Glomerular endothelial cell (primary cell): ENCODE data around the gene RABGEF1. TPM values are rescaled to one million over a fixed set of nuclear protein-coding genes. Genes with fewer than 3 reads are reported as not detected.
A peak's percentile ranks its signal among the peaks of the same experiment; 100 is the strongest.
"Not testable (repeated sequence)": the region's sequence is repeated elsewhere in the genome, so short reads cannot be mapped to it uniquely, and the experiment has no call there.

ENCODE experiments used
- DNase-seq: peaks from one replicate; pipeline ENCODE4 v3.0.0-alpha.2; 2011; ENCODE audit warnings: low read depth, low spot score; ENCODE audit errors: extremely low read depth
- total RNA-seq: library from RNA; depleted of rRNA; stranded (reverse); fragments of >200 nt; gene quantifications from 2 replicates; pipeline ENCODE4 v1.2.3, GENCODE V29; 2015

RABGEF1 gene
- total RNA-seq, 1 donor from 2014 or later = 12.3 TPM

DNA sequence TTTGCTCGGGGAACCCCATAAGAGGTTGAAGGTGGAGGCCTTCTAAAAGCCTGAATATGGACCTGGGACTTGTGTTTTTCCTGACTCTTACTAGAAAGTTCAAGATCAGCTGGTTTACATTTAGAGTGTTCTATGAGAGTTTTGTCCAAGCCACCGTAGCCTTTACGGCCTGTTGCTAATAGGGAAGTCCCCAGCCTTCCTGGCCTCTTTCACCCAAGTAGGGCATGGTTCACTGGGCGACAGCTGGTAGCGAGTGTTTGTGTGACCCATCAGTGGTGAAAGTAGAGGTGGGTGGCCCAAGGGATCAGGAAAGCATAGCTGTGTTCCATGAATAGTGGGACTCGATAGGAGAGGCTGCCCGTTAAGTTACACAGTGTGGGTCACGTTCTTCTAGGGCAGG lies 60.1 kb downstream of the RABGEF1 start:
- no peak for DNase-seq

DNA sequence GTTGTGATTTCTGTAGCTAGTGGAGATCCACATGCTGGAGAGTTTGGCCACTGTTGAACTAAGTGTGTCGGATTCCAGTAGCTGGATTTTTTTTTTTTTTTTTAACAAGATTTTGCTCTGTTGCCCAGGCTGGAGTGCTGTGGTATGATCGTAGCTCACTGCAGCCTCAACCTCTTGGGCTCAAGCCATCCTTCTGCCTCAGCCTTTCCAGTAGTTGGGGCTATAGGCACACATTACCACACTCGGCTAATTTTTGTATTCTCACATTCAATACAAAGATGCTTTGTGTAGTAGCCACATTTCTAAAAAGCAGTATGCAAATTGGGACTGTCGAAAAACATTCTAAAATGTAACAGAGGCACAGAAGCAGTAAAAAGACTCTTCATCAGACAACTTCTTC lies 63.5 kb downstream of the RABGEF1 start:
- no peak for DNase-seq

DNA sequence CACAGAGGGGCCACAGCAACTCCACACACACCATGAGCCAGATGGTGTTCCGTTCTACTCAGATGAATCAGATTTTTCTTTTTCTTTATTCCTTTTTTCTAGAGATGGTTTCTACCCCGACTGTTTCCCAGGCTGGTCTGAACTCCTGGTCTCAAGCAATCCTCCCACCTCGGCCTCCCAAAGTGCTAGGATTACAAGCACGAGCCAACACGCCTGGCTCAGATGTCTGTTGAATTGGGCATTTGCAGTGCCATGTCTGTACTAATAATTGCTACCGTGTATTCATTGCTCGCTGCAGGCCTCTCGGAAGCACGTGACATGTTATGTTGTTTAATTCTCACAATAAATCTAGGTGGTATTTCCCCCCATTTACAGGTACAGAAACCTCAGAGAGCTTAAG lies 67.2 kb downstream of the RABGEF1 start:
- no peak for DNase-seq

DNA sequence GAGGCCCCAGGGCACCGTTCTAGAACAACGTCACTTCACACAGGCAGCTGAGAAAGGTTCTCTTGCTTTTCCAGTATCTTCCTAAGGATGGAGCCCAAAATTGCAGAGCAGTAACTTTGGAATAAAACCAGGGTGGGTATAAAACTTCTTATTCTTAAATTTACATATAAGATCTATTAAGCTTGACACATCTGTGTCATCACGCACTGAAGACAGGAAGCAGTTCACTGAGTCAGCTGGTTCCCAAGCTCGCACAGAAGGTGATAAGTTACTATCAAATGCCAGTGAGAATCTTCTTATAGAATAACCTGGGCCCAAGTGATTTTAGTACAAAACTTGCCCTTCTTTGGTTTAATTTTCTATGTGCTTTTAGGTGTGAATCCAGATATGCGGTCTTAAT lies 70.2 kb downstream of the RABGEF1 start:
- no peak for DNase-seq

DNA sequence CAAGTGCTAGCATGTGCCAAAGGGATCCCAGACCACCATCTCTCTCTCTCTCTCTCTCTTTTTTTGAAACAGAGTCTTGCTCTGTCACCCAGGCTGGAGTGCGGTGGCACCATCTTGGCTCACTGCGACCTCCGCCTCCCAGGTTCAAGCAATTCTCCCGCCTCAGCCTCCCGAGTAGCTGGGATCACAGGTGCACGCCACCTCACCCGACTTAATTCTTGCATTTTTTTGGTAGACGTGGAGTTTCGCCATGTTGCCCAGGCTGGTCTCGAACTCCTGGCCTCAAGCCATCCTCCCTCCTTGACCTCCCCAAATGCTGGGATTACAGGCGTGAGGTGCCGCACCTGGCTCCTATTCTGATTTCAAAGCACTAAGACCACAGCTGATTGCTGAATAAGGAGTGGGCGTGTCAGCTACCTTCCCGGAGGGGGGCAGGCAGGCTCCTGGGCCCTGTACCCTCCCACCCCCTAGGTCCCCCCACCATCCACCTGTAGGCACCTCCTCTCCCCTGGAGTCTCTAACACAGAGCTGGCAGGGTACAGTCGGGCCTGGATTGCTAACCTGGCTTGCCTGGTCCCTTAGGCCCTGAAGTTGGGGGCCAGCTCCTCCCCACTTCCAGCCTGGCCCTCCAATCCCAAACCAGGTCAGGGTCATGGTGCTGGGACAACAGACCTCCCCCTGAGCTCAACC lies 74.8 kb downstream of the RABGEF1 start:
- not testable (repeated sequence) for DNase-seq

DNA sequence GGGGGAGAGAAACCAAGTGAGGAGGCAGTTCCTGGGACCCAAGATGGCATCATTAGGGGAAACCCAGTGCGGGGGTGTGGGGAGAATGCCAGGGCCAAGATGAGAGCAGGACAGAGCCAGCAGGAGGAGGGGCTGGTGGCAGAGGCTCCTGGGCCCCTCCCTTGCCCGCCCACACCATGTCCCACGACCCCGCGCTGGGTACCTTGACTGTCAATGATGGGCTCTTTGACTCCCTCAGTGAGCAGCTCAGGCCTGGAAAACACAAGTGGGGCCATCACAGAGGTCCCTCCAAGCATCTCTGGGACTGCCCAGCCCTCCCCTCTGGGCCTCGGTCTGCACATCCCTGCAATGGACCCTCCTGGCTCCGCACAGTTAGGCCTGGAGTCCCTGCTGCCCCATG lies 75.4 kb downstream of the RABGEF1 start:
- no peak for DNase-seq

DNA sequence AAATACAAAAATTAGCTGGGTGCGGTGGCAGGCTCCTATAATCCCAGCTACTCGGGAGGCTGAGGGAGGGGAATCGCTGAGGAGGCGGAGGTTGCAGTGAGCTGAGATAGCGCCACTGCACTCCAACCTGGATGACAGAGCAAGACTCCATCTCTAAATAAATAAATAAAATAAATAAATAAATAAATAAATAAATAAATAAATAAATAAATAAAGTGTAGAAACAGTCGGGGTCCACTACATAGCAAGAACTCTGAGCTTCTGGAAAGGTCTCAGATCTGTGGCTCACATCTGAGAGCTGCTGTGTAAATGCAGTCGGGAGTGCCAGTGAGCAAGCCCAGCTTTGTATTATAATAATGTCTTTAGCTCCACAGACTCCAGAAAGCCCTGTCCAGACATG lies 76.1 kb downstream of the RABGEF1 start:
- DNase-seq = not testable (repeated sequence)

DNA sequence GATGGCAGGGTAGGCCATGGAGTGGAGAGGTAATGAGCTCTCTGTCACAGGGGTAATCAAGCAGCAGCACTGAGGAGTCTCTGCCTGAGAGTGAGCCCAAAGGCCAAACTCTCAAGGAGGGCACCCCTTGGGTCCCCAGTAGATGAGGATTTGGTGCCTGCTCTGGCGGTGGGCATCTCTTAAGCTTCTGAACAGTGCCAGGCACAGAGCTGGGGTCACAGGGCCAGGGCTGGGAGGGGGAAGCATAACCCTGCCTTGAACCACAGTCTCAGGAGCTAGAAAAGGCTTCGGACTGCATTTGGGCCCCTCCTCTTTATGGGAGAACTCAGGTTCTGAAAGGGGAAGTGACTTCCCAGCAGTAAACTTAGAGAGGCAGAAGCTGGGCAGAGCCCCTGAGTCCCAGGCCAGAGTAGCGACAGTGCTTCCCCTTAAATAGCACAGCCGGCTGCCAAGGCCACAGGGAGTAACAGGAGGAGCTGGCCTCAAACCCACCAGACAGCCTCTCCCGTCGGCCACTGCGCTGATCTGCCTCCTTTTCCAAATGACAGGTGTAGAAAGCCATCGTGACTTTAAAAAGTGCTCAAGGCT lies 76.8 kb downstream of the RABGEF1 start:
- not testable (repeated sequence) for DNase-seq

DNA sequence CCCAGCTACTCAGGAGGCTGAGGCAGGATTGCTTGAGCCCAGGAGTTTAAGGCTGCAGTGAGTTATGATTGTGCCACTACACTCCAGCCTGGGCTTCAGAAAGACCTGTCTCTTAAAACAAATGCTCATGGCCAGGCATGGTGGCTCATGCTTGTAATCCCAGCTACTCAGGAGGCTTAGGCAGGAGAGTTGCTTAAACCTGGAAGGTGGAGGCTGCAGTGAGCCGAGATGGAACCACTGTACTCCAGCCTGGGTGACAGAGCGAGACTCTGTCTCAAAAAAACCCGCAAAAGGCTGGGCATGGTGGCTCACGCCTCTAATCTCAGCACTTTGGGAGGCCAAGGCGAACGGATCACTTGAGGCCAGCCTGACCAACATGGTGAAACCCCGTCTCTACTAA lies 77.4 kb downstream of the RABGEF1 start:
- not testable (repeated sequence) for DNase-seq

DNA sequence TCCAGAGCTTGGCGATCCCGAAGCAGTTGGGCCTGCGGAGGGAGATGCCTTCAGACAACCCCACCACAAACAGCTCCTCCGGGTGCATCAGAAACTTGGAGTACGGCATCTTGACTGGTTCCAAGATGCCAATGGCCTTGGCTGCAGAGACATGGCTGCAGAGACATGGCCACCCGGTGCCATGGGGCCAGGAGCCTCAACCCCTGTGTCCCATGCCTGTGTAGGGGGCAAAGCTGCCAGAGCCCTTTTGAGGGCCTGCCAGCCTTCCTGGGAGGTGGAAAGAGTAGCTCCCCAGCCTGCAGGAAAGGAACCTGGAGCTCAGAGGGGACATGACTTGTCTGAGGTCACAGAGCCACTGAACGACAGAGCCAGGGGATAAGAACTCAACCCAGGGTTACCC lies 83.5 kb downstream of the RABGEF1 start:
- no peak for DNase-seq

DNA sequence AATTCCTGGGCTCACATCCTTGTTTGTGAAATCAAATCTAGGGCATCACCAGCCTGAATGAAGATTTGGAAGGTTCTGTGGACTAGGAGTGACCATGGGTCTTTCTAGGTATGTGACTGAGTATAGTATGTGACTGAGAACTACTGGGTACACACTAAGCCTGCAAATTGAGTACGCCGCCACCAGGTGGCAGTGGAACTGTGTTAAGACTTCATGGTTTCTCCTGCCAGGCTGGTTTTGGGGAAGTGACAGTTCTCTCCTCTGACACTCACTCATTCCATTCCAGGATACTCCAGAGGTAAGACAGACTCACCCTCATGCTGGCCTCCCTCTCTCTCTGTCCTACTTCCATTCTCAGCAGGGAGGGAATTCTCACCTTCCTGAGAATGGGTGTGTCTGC lies 85.0 kb downstream of the RABGEF1 start:
- DNase-seq = not testable (repeated sequence)

DNA sequence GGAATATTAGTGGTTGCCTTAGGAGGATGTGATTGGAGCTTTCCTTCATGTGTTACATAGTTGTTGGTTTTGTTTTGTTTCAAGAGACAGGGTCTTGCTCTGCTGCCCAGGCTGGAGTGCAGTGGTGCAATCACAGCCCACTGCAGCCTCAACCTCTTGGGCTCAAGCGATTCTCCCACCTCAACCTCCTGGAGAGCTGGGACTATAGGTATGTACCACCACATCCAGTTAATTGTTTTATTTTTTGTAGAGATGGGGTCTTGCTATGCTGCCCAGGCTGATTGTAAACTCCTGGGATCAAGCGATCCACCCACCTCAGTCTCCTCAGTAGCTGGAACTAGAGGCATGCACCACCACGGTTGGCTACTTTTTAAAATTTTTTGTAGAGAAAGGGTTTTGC lies 86.1 kb downstream of the RABGEF1 start:
- DNase-seq = no peak

DNA sequence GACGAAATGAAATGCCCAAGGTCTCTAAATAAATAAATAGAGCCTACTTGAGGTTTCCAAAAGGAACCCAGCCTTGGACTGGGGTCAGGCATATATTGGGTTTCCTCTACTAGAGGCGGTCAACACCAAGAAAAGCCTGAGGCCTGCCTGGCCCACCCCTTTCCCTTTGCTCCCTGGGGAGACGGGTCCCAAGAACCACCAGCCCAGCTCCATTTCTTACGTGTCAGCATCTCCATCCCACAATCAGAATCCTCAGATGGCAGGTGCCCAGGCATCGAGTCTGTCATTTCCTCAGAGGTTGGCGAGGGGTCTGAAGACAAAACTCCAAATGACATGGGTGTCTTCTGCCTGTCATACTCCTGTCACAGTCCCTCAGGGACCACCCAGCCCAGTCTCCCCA lies 90.4 kb downstream of the RABGEF1 start:
- not testable (repeated sequence) for DNase-seq

DNA sequence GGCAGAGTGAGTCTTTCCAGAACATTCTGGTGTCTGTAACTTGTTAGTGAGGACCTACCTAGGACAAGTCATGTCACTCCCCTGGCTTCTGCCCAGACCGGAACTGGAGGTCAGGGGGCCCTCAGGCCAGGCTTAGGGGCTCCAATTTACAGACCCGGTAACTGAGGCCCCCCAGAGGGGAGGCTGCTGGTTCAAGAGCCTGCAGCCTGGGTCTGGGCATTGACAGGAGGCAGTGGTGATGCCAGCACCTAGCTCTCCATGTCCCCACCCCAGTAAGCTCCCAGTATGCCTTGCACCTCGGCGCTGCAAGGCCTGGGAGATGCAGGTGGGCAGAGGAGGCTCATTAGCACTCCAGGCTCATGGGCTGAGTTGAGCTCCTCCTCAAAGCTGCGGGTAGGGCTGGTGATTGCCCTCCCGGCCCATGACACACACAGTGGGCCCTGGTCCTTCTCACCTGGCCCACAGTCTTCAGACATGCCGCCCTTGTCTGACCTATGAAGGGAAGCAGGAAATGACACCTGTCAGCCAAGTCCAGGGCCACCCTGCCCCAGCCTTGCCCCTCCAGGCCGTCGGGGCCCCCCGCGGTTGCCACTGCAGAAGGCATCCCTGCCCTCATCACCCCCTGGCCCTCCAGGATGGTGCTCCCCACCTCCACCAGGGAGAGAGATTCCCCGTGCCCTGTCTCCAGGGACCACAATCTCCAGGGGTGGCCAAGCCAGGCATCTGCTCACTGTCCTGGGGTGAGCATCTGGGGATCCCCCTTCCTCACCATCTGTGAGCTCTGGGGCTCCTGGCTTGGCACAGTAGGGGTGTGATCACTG lies 92.2 kb downstream of the RABGEF1 start:
- no peak for DNase-seq

DNA sequence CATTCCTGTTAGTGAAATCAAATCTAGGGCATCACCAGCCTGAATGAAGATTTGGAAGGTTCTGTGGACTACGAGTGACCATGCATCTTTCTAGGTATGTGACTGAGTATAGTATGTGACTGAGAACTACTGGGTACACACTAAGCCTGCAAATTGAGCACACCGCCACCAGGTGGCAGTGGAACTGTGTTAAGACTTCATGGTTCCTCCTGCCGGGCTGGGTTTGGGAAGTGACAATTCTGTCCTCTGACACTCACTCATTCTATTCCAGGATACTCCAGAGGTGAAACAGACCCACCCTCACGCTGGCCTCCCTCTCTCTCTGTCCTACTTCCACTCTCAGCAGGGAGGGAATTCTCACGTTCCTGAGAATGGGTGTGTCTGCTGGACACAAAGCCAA lies 96.5 kb downstream of the RABGEF1 start:
- DNase-seq = peak; percentile 25

DNA sequence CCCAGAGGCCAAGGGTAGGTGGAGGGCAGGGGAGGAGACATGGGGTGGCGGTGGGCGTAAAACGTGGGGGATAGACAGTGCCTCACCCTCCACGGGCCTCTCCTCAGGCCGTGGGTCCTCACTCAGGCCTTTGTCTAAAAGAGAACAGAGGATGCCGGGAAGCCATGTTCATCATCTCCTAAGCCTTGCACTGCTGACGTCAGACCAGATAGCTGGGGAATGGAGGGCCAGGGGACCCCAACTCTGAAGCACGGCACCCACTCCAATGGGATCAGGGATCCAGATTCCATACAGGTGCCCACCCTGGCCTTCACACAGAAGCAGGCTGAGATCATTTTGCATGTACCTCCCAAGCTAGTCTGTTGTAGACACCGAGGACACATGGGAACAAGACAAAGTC lies 97.1 kb downstream of the RABGEF1 start:
- DNase-seq = no peak

DNA sequence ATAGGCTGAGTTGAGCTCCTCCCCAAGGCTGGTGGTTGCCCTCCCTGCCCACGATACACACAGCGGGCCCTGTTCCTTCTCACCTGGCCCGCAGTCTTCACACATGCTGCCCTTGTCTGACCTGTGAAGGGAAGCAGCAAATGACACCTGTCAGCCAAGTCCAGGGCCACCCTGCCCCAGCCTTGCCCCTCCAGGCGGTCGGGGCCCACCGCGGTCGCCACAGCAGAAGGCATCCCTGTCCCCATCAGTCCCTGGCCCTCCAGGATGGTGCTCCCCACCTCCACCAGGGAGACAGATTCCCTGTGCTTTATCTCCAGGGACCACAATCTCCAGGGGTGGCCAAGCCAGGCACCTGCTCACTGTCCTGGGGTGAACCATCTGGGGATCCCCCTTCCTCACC lies 99.3 kb downstream of the RABGEF1 start:
- DNase-seq = no peak

DNA sequence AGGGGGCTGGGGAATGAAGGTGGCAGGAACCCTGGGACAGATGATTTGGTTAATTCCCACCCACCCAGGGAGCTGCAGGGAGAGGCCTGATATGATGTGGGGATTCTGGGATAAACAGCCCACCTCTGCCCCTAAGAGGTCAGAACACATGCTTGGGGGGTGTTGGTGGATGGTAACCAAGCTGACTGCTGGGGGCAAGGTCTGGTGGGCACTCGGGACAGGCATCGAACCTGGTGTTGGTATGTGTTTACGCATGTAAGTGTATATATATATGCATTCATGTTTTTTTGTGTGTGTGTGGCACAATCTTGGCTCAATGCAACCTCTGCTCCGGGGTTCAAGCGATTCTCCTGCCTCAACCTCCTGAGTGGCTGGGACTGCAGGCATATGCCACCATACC lies 99.8 kb downstream of the RABGEF1 start:
- DNase-seq = no peak

DNA sequence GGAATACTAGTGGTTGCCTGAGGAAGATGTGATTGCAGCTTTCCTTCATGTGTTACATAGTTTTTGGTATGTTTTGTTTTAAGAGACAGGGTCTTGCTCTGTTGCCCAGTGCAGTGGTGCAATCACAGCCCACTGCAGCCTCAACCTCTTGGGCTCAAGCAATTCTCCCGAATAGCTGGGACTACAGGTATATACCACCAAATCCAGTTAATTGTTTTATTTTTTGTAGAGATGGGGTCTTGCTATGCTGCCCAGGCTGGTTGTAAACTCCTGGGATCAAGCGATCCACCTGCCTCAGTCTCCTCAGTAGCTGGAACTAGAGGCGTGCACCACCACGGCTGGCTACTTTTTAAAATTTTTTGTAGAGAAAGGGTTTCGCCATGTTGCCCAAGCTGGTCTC lies 101.4 kb downstream of the RABGEF1 start:
- no peak for DNase-seq

DNA sequence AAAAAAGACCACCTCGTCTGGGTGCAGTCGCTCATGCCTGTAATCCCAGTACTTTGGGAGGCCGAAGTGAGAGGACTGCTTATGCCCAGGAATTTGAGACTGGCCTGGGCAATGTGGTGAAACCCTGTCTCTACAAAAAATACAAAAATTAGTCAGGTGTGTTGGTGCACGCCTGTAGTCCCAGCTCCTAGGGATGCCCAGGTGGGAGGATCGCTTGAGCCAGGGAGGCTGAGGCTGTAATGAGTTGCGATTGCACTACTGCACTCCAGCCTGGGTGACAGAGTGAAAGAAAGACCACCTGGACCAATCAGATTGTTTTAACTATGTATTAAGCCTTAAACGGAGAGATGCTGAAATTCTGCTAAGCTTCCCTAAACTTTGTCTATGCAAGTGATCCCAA lies 103.0 kb downstream of the RABGEF1 start:
- not testable (repeated sequence) for DNase-seq

DNA sequence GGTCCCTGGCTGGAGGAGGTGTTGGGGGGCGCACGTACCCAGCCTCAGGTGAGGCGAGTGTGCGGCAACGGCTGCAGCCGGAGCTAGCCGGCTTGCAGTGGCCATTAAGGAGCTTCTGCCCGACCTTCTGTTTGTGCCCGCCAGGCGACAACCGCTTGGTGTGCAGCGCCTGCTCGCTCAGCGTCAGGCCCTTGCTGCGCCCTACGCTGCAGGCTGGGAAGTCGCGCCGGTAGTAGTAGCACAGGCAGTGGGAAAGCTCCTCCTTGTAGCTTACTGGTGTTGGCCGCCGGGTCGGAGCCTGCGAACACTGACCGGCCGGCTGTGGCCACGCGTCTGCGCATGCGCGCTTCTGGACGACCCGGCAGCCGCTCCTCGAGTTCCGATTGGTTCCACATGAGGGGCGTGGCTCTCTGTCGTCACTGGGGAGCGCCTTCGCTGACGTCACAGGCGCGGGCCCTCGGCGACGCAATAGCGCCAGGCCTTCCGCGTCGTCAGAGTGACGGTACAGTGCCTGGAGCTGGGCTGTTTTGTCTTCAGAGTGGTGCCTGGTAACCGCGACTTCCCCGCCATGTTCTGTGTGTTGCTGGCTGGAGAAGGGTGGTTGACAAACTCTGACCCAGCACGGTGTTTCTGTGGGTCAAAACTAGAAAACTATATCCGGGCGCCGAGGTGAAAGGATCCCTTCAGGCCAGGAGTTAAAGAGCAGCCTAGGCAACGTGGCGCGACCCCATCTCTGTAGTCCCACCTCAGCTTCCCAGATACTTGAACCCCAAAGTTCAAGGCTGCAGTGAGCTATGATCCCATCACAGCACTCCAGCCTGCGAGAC lies 104.2 kb downstream of the RABGEF1 start:
- peak; percentile 77 for DNase-seq
